Activated naive CD4-positive, alpha-beta T cell treated with anti-CD3 and anti-CD28 coated beads, Interleukin-2, amount 50 U/mL, for 24 hours (primary cell): ENCODE results near the gene RTN4.

Experiments
- H3K27ac Mint-ChIP-seq: one replicate; pipeline ENCODE4 v1.8.0; 2021; ENCODE audit warnings: mild to moderate bottlenecking, mixed read lengths
- H3K27me3 Mint-ChIP-seq: one replicate; pipeline ENCODE4 v1.8.0; 2021; ENCODE audit warnings: mixed read lengths
- H3K36me3 Mint-ChIP-seq: one replicate; pipeline ENCODE4 v1.8.0; 2021; ENCODE audit warnings: mixed read lengths
- H3K4me1 Mint-ChIP-seq: one replicate; pipeline ENCODE4 v1.8.0; 2021; ENCODE audit warnings: mixed read lengths
- H3K4me3 Mint-ChIP-seq: one replicate; pipeline ENCODE4 v1.8.0; 2021; ENCODE audit warnings: mild to moderate bottlenecking, mixed read lengths
- H3K9me3 Mint-ChIP-seq: one replicate; pipeline ENCODE4 v1.8.0; 2021; ENCODE audit warnings: mixed read lengths

RTN4 gene

DNA sequence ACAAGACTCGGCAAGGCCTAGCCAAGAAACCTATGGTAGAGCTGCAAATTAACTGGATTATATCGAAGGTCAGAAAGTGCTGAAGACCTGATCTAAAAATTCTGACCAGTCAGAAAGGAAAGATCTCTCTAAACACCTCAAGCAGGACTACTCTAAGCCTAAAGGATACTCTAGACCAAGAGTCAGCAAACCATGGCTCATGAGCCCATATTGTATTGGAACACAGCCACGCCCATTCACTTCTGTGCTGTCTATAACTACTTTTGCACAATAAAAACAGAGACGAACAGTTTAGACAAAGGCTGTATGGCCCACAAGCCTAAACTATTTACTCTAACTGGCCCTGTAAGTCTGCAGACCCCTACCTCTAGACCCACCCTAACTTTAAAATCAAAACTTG, 18.7 kb downstream of the RTN4 start:
- Mint-ChIP-seq H3K4me3 (no peak overlapping the region), H3K36me3 (peaks cover 11% of the 10 kb centered on the region), H3K27me3 (no peaks in the 10 kb centered on the region), H3K4me1 (peaks cover 68% of the 10 kb centered on the region), H3K9me3 (peaks cover 8% of the 10 kb centered on the region), H3K27ac (no peak overlapping the region)

- H3K4me1 Mint-ChIP-seq, result peaks cover 65% of the 10 kb centered on the region
- peaks cover 9% of the 10 kb centered on the region for H3K36me3 Mint-ChIP-seq
- no peak overlapping the region for H3K4me3 Mint-ChIP-seq
- peaks cover 6% of the 10 kb centered on the region for H3K9me3 Mint-ChIP-seq
- H3K27me3 Mint-ChIP-seq, result no peaks in the 10 kb centered on the region
- no peak overlapping the region for H3K27ac Mint-ChIP-seq
Measured at GRCh38 chr2:55030766-55031165, 19.5 kb downstream of the RTN4 start.

- no peaks in the 10 kb centered on the region for H3K27me3 Mint-ChIP-seq
- no peak overlapping the region for H3K4me3 Mint-ChIP-seq
- peak overlapping the region; percentile 56 for H3K27ac Mint-ChIP-seq
- H3K9me3 Mint-ChIP-seq, result no peaks in the 10 kb centered on the region
- no peaks in the 10 kb centered on the region for H3K36me3 Mint-ChIP-seq
- peaks cover 48% of the 10 kb centered on the region for H3K4me1 Mint-ChIP-seq
Measured at GRCh38 chr2:55029098-55029497, 21.2 kb downstream of the RTN4 start.

GRCh38 chr2:55027226-55027625, 23.0 kb downstream of the RTN4 start:
- H3K9me3 Mint-ChIP-seq, result no peaks in the 10 kb centered on the region
- peaks cover 31% of the 10 kb centered on the region for H3K4me1 Mint-ChIP-seq
- no peak overlapping the region for H3K27ac Mint-ChIP-seq
- H3K4me3 Mint-ChIP-seq, result no peak overlapping the region
- H3K36me3 Mint-ChIP-seq, result no peaks in the 10 kb centered on the region
- no peaks in the 10 kb centered on the region for H3K27me3 Mint-ChIP-seq

DNA sequence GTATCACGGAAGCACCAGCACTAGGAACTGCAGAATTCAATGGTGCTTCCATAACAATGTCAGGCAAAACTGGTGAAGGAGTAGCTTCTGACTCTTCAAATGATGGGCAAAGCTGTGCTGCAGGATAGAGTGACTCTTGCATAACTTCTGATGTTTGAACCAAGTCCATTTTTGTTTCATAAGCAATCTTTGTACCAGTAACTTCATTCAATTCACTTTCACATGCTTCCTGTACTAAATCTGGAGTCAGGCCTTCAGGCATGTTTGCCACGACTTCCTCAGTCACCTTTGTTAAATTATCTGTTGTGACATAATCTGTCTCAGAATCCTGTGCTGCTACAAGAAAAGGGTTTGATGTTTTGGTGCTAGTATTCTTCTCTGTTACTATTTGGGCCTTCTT, 24.0 kb downstream of the RTN4 start:
- Mint-ChIP-seq H3K9me3 (no peaks in the 10 kb centered on the region), H3K27me3 (no peaks in the 10 kb centered on the region), H3K4me1 (peaks cover 23% of the 10 kb centered on the region), H3K36me3 (no peaks in the 10 kb centered on the region), H3K4me3 (no peak overlapping the region), H3K27ac (no peak overlapping the region)

DNA sequence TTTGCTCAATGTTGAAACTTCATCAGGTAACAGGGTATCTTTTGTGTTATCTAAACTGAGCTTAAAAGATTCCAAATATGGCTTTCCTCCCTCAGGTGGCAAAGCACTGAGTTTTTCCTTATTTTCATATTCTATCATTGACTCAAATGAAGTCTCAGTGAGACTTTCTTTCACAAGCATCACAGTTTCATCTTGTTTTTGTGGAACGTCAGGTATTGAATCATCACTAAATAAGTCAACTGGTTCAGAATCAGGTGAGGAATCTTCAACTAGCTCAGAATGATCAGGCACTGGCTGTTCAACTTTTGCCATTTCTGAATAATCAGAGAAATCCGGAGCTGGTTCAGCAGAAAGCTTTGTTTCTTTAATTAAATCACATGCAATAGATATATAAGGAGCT, 24.6 kb downstream of the RTN4 start:
- H3K4me1 Mint-ChIP-seq, result peaks cover 17% of the 10 kb centered on the region

DNA sequence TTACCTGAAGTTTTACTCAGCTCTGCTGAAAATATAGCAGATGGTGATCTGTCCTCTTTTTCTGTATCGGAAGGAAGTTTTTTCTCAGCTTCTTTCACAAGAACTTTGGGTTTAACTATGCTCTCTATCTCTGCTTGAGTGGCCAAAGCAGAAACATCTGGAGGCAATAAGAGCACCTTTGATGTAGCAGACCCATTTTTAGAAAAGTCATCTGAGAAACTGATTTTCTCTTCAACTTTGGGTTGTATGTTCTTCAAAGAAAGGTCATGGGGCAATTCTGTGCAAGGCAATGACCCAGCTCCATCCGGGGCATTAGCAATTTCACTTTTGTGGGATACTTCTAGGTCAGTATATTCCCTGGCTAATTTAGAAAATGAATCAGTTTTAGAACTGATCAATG, 25.2 kb downstream of the RTN4 start:
- H3K4me1 Mint-ChIP-seq, result peaks cover 13% of the 10 kb centered on the region
- H3K36me3 Mint-ChIP-seq, result peaks cover 3% of the 10 kb centered on the region
- no peak overlapping the region for H3K4me3 Mint-ChIP-seq
- H3K27ac Mint-ChIP-seq, result no peak overlapping the region
- no peaks in the 10 kb centered on the region for H3K27me3 Mint-ChIP-seq
- H3K9me3 Mint-ChIP-seq, result no peaks in the 10 kb centered on the region

More for the DNA sequence above, 24.6 kb downstream of the RTN4 start:
- Mint-ChIP-seq H3K36me3 (no peaks in the 10 kb centered on the region), H3K27me3 (no peaks in the 10 kb centered on the region), H3K27ac (no peak overlapping the region), H3K9me3 (no peaks in the 10 kb centered on the region), H3K4me3 (no peak overlapping the region)

DNA sequence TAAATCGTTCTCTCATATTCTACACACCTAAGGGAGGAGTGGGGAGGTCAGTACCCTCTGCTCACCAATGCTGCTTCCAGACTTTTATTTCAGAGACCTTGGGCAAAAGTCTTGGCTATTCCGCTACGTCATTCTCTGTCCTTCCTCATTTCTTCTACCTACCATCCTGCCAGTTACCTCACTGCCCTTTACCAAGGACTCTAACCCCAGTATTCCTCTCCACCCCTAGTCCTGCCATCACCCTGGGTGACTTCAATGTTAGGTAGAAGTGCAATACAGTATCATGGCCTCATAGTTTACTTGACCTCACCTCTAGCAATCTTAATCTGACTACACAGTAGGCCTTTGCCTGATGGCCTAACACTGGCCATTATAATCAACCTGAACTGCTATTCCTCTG, 27.8 kb downstream of the RTN4 start:
- Mint-ChIP-seq H3K4me3 (no peak overlapping the region), H3K27ac (no peak overlapping the region), H3K27me3 (no peaks in the 10 kb centered on the region)

DNA sequence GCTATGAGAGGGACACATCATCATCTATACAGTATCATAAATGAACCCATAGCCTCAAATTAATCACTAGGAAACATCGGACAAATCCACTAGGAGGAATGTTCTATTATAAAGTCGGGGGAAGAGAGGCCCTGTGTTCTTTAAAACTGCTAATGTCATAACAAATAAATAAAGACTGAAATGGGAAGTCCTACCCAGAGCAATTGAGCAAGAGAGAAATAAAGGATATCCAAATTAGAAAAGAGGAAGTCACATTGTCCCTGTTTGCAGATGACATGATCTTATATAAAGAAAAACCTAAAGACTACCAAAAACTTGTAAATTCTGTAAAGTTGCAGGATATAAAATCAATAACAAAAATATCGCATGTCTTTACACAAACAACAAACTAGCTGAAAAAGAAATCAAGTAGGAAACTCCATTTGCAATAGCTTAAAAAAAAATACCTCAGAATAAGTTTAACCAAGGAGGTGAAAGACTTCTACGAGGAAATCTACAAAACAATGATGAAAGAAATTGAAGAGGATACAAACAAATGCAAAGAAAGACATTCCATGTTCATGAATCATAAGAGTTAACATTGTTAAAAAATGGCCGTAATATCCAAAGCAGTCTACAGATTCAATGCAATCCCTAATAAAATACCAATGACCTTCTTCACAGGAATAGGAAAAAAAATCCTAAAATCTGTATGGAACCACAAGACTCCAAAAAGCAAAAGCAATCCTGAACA, 30.6 kb downstream of the RTN4 start:
- H3K4me1 Mint-ChIP-seq, result peaks cover 29% of the 10 kb centered on the region

More for the DNA sequence above, 27.8 kb downstream of the RTN4 start:
- Mint-ChIP-seq H3K4me1 (peaks cover 23% of the 10 kb centered on the region), H3K36me3 (peaks cover 10% of the 10 kb centered on the region), H3K9me3 (no peaks in the 10 kb centered on the region)

GRCh38 chr2:55018619-55019018, 31.6 kb downstream of the RTN4 start:
- Mint-ChIP-seq H3K36me3 (peaks cover 12% of the 10 kb centered on the region), H3K9me3 (no peaks in the 10 kb centered on the region), H3K4me3 (no peak overlapping the region), H3K27me3 (no peaks in the 10 kb centered on the region), H3K27ac (no peak overlapping the region), H3K4me1 (peaks cover 32% of the 10 kb centered on the region)

More for the DNA sequence above, 30.6 kb downstream of the RTN4 start:
- Mint-ChIP-seq H3K27me3 (no peaks in the 10 kb centered on the region), H3K4me3 (no peak overlapping the region), H3K27ac (no peak overlapping the region), H3K9me3 (no peaks in the 10 kb centered on the region), H3K36me3 (peaks cover 12% of the 10 kb centered on the region)

- peaks cover 39% of the 10 kb centered on the region for H3K4me1 Mint-ChIP-seq
- peaks cover 12% of the 10 kb centered on the region for H3K36me3 Mint-ChIP-seq
- H3K4me3 Mint-ChIP-seq, result no peak overlapping the region
- no peaks in the 10 kb centered on the region for H3K27me3 Mint-ChIP-seq
- no peaks in the 10 kb centered on the region for H3K9me3 Mint-ChIP-seq
- H3K27ac Mint-ChIP-seq, result no peak overlapping the region
Measured at GRCh38 chr2:55017880-55018279, 32.4 kb downstream of the RTN4 start.

GRCh38 chr2:55017428-55017827, 32.8 kb downstream of the RTN4 start:
- no peaks in the 10 kb centered on the region for H3K9me3 Mint-ChIP-seq

GRCh38 chr2:55014962-55015939, 35.0 kb downstream of the RTN4 start:
- Mint-ChIP-seq H3K4me1 (peaks cover 64% of the 10 kb centered on the region), H3K27ac (no peak overlapping the region)

More at GRCh38 chr2:55017428-55017827, 32.8 kb downstream of the RTN4 start:
- Mint-ChIP-seq H3K27me3 (no peaks in the 10 kb centered on the region), H3K4me1 (peaks cover 44% of the 10 kb centered on the region), H3K4me3 (no peak overlapping the region), H3K27ac (no peak overlapping the region), H3K36me3 (peaks cover 12% of the 10 kb centered on the region)

GRCh38 chr2:55013936-55014335, 36.3 kb downstream of the RTN4 start:
- H3K27me3 Mint-ChIP-seq, result no peaks in the 10 kb centered on the region
- peaks cover 65% of the 10 kb centered on the region for H3K4me1 Mint-ChIP-seq
- no peaks in the 10 kb centered on the region for H3K9me3 Mint-ChIP-seq
- H3K4me3 Mint-ChIP-seq, result no peak overlapping the region
- peaks cover 2% of the 10 kb centered on the region for H3K36me3 Mint-ChIP-seq
- H3K27ac Mint-ChIP-seq, result no peak overlapping the region

More at GRCh38 chr2:55014962-55015939, 35.0 kb downstream of the RTN4 start:
- Mint-ChIP-seq H3K36me3 (peaks cover 10% of the 10 kb centered on the region), H3K4me3 (no peak overlapping the region), H3K27me3 (no peaks in the 10 kb centered on the region), H3K9me3 (no peaks in the 10 kb centered on the region)

- no peaks in the 10 kb centered on the region for H3K27me3 Mint-ChIP-seq
- H3K4me1 Mint-ChIP-seq, result peaks cover 68% of the 10 kb centered on the region
- no peak overlapping the region for H3K4me3 Mint-ChIP-seq
- H3K27ac Mint-ChIP-seq, result peak overlapping the region; percentile 1
- peaks cover 2% of the 10 kb centered on the region for H3K36me3 Mint-ChIP-seq
- H3K9me3 Mint-ChIP-seq, result no peaks in the 10 kb centered on the region
Measured at GRCh38 chr2:55012672-55013484, 37.4 kb downstream of the RTN4 start.
